ENCODE data around the gene SRCAP. TPM values are rescaled to one million over a fixed set of nuclear protein-coding genes. Genes with fewer than 3 reads are reported as not detected.

Gene SRCAP
- total and polyA plus RNA-seq, 2 of the 8 experiments (the other 6 are each of a cell fraction or from before 2014, with no cell fraction given) = 5.5 to 54.3 TPM

DNA sequence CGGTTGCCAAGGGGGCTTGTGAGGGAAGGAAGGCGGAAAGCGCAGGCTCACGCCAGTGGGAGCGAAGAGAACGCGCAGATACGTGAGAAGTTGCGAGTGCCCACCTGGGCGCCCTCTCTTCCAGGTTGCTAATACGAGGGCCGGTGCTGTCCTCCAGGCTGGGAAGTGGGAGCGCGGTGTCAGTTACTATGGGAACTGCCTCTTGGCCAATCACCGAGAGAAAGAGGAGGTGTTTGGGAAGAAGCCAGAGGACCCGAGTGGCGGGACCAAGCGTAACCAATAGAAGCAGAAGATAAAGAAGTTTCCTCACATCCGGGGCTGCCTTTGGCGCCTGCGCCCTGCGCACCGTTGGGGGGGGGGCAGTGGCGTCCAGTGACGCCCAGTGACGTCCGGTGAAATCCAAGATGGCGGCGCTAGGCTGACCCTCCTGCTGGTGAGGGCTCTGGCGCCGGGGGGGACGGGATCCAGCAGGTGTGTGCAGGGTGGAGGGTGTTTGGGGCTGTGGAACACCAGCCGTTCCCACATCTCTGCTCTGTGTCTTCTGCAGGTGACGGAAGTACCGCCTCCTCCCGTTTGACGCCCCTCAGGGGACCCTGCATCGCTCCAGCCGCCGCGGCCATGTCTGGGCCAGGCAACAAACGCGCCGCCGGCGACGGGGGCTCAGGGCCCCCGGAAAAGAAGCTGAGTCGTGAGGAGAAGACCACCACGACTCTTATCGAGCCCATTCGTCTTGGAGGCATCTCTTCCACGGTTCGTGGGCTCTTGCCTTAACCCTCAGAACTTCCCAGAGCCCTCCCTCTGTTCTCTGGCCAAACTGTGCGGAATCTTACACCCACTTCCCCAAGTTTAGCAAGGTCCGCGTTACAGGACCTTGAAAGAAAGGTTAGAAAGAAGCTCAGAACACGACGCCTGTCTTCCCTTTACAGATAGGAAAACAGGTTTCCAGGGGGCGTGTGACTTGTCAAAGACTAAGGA is 63.2 kb downstream of the SRCAP start, which contains the start of the genes CFAP119 and RNF40 (continued):
- TF ChIP-seq KDM4A (IDR thresholded peaks at IDR 0.05; ENCODE audit: low read depth, low read length, severe bottlenecking) = peak; percentile 40
- TF ChIP-seq SP2 (IDR thresholded peaks at IDR 0.05; ENCODE audit: low read length) = no peak
- no peak for TF ChIP-seq RNF2 (IDR thresholded peaks at IDR 0.05; ENCODE audit: borderline replicate concordance, low read depth, low read length, missing control alignments, poor library complexity, severe bottlenecking)
- TF ChIP-seq POLR2AphosphoS5 (IDR thresholded peaks at IDR 0.05; ENCODE audit: low read depth, low read length) = peak; percentile 70; the same call in 1 of the 2 replicates

All from H1 (cell line).